ENCODE measurements around the gene PPP2R2B.

- TF ChIP-seq CTCF (conservative IDR thresholded peaks at IDR 0.05; ENCODE audit: low read depth, low read length) (no peak), BHLHE40 (IDR thresholded peaks at IDR 0.05; ENCODE audit: low read depth, low read length) (no peak), MAFK (IDR thresholded peaks at IDR 0.05; ENCODE audit: low read depth, low read length) (no peak), RFX5 (IDR thresholded peaks at IDR 0.05; ENCODE audit: low read depth, low read length) (no peak), USF2 (IDR thresholded peaks at IDR 0.05; ENCODE audit: low read depth, low read length) (no peak), ELK1 (IDR thresholded peaks at IDR 0.05; ENCODE audit: borderline replicate concordance, low read depth, low read length) (no peak), MXI1 (IDR thresholded peaks at IDR 0.05; ENCODE audit: borderline replicate concordance, low read depth, low read length) (no peak), RAD21 (IDR thresholded peaks at IDR 0.05; ENCODE audit: low read length) (no peak), MAZ (IDR thresholded peaks at IDR 0.05; ENCODE audit: borderline replicate concordance, low read depth, low read length) (no peak), POLR2A (IDR thresholded peaks at IDR 0.05; ENCODE audit: low read depth, low read length) (no peak), FOS (IDR thresholded peaks at IDR 0.05; ENCODE audit: low read depth, low read length) (no peak)
Measured at GRCh38 chr5:146660376-146660960, 218.1 kb downstream of the PPP2R2B start.
